ENCODE results near the gene KRT4.

KRT4 gene

DNA sequence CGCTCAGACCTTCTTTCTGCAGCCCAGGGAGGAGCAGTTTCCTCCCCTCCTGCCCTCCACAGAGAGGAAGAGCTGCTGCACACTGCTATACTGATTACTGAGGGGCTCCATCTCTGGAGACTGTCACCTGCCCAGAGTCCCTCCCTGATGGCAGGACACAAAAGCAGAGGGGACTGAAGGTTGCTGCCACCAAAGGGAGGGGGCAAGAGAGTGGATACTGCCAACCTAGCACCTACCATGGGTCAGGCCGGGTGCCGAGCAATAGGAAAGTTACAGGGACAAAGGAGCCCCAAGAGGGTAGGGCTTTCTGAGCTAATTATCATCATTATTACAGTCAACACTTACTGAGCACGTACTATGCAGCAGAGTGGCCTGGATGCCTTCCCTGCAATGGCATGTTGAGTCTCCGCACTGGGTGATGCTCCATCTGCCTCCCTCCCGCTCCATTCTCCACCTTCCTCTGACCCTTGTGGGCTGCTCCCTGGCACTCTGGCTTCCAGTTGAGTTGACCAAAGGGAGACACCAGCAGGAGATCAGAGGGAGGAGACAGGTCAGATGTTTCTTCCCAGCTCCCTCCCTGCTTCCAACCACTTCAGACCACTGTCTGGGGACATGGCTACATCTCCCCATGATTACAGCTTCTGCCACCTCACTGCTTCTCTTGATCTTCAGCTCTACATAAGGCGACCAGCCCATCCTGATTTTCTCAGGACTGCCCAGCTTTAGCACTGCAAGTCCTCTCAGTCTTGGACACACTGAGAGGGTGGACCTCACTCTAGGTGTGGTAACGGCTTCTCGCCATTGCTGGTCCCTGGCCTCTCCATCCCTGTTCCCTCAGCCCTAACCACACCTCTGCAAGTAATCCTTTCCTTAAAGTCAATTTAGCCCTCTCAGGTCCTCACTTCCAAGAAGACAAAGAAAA is 22.8 kb upstream of the KRT4 start:
- no peak for DNase-seq (ENCODE audit: low spot score)

DNA sequence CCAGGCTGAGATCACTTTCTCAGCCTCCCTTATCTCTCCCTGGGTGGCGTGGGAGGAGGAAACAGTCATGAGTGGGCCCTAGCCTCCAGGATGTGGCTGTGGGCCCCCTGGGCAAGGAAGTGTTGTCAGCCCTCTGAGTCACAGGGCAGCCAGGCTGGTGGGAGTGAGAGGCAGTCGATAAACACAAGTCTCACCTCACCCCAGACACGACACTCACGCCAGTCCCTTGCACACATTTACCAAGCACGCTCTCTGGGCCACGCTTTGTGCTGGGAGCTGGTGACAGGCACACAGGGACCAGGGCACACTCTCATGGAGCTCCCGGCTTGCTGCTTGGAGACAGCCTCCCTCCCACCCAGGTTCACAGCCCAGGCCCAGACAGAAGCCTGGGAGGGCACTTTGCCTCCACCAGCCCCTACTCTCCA is 22.1 kb upstream of the KRT4 start:
- DNase-seq (ENCODE audit: low spot score) = no peak

DNA sequence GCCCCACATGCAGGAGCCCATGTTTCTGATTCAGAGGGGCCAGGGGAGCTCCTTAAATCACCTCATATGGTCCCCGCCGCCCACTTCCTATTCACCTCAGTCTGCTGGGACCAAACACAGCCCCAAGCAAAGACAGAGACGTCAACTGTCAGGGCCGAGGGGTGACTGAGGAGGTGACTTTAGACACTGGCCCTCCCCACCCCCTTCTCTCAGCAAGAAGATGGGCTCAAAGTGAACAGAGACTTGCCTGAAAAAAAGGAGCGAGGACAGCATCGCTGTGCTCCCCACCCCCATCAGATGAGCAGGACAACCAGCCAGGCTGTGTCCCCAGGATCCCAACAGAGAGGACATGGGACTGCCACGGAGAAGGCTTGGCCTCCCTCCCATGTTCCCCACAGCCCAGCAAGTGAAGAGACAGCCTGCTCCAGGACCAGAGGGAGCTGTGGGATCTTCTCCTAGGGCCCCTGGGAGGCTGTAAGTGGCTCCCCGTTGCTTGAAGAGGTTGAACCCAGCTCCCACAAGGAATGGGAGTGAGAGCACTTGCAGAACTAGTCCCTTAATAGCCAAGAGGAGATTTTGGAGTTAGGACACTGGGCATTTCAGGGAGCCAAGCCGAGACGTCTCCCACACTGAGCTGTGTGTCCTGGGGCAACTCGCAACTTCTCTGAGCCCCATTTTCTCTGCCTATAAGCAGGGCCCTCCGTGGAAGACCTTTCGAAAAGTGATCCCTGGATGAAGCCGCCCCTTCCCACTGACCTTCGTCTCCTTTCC is 21.5 kb upstream of the KRT4 start:
- no peak for DNase-seq (ENCODE audit: low spot score)

DNA sequence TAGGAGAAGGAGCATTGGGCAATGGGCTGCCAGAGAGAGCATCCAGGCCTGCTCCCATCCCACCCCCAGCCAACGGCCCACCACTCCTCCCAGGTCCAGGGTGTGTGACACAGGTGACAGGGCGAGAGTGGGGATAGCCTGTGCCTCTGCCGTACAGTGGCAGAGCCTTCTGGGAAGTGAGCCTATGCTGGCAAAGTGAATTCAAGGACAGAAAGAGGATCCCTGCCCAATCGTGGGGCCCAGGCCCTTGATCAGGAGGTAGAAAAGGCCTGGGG is 20.7 kb upstream of the KRT4 start:
- DNase-seq (ENCODE audit: low spot score) = no peak

DNA sequence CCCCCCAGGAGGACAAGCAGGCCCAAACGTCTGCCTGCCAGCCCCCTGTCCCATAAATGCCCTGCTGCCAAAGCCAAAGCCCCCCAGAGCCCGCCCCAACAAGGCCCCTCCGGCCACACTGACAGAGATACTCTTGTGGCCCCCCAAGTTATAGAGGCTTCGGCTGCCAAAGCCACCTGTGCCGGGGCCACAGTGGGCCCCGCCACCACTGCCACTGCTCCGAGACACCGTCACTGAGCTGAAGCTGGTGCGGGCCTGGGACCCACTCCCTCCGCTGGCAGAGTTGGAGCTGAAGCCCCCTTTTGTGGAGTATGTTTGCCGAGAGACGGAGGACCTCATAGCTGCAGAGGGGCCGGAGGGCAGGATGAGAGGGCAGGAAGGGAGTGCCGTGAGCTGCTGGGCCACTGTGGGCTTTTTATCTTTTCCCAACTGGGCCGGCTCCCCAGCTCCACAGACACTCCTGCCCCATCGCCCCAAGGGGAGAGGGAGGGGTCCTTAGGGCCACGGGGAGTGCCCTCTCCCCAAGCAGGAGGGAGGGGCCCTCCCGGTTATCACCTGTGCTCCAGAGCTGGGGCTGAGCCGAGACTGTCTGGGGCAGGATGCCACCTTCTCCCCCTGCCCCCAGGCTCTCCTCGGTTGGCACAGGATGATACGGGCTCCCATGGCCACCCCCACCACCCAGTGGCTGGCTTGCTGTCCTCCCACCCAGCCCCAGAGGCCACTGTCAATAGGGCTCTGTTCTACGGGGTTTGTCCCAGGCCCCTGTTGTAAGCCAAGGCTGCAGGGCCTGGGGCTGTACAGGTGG is 20.2 kb upstream of the KRT4 start, which contains the start of gene KRT79:
Gene KRT79 (minus strand): TSS at position 390 of the 805 bp plus-strand sequence. CDS start 51 bp downstream, at position 339.
- no peak for DNase-seq (ENCODE audit: low spot score)

DNA sequence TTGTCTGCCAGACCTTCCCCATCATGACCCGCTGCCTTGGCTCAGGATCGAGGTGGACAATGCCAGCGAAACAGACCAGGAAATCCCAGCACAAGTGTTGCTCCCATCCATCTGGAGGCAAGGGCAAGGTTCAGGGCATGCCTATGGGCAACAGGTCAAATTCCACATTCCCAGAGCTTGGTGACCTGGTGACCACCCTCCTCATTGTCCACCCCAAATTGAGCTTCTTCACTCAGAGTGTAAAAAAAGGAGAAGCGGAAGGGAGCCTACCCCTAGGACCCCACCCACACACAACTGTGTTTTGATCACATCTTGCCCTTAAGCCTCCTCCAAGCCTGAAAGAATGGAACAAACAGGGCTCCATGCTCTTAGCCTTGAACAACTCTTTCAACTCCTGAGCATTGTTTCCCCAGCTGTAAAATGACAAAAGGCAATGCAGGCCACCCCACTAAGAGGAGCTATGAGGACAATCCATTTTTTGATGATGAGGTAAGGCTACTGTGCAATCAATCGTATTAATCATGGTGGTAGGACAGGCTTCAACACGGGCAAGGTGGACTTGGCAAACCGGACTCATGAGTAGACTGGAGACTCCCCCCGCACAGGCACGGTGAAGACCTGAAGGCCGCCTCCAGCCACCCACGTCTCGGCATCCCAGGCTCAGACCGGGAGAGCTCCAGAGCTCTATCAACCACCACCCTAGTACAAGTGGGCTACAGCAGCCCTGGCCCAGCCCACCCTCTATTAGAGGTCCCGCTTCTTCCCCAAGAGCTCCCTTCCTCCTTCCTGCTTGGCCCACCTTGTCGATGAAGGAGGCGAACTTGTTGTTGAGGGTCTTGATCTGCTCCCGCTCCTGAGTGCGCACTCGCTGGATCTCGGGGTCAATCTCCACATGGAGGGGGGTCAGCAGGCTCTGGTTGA is 19.3 kb upstream of the KRT4 start:
- DNase-seq (ENCODE audit: low spot score) = no peak

DNA sequence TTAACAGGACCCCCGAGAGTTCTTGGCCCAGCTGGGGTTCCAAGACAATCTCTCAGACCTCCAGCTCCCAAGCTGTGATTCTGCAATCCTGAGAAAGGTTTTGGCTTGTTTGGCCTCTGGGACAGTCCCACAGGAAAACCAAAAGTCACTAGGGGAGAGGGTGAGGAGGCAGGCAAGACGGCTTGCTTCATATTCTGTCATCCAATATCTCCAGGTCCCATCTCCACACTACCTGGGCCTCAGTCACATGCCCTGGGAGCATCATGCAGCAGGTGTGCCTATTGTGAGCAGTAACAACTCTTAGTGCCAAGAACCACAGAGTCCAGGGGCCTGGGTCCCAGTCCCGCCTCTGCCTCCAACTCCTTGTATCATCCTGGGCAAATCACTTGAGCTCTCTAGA is 18.5 kb upstream of the KRT4 start:
- no peak for DNase-seq (ENCODE audit: low spot score)

DNA sequence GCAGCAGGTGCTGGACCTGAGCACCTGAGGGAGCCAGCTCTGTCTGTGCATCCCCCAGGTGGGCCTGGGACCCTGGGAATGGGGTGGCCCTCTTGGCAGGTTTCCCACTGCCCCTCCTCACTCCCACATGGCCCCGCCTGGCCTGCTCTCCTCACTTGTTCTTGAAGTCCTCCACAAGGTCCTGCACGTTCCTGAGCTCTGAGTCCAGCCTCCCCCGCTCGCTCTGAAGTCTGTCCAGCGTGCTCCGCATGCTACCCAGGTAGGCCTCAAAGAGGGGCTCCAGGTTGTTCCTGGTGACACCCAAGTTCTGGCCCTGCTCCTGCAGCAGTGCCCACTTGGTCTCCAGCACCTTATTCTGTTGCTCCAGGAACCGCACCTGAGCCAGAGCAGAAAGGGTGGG is 17.3 kb upstream of the KRT4 start:
- no peak for DNase-seq (ENCODE audit: low spot score)

DNA sequence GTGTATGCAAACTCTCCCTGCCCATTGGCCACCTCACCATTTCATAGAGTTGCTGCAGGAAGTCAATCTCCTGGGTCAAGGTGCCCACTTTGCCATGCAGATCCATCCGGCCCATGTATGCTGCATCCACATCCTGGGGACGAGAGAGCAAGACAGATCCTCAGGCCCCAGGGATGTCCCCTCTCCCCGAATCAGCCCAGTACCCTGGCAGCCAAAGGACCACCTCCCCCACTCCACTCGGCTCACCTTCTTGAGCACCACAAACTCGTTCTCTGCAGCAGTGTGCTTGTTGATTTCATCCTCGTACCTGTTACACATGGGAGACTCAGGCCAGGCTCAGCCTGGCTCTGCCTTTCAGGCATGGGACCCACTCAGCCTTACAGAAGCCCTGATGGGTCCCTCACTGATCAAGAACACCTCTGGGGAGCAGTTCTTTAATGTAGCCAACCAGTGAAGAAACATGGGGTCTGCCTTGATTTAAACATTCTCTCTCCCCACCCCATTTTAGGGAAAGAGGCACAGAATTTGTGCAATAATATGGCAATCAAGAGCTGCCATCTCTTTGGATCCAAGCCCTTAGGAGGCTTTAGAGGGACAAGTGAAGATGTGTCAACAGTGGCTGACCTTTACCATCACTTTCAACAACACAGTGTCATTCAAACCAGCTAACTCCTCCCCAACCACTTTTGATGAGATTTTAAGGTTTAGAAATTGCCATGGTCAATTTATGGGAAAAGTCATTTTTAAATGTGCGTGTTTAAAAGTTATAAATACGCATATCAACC is 16.3 kb upstream of the KRT4 start:
- no peak for DNase-seq (ENCODE audit: low spot score)

DNA sequence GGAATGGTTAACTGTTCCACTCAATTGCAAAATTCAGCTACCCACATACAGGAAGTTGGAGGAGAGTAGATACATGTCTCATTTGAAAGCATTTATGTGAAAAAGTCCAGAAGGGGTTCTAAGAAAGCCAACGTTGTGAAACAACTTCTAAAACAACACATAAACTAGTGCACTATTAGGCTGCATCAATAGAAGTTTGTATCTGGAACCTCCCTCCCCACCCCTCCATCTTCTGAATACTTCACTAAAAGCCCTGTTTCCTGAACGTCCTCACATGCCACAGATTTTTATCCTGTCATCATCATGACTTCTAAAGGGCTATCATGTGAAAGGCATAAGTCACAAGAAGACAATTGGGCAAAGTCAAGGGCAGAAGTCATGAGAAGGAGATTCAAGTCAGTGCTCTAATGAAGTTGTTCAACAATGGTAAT is 14.7 kb upstream of the KRT4 start:
- no peak for DNase-seq (ENCODE audit: low spot score)

DNA sequence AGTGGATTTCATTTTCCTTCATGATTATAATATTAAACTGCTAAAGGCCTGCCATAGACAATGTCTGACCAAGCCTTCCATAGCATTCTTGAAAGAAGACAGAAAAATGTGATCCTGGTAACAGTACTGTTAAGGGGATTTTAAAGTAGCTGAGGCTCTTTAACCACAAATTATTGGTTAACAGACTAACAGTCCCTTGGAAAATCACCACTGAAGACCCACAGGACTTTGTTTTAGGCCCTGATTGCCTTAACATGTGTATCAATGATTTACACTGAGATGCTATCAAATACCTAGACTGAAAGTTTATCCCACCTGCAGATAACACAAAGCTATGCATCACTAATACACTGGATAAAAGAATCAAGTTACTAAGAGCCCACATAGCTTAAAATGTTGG is 14.2 kb upstream of the KRT4 start:
- DNase-seq (ENCODE audit: low spot score) = no peak

DNA sequence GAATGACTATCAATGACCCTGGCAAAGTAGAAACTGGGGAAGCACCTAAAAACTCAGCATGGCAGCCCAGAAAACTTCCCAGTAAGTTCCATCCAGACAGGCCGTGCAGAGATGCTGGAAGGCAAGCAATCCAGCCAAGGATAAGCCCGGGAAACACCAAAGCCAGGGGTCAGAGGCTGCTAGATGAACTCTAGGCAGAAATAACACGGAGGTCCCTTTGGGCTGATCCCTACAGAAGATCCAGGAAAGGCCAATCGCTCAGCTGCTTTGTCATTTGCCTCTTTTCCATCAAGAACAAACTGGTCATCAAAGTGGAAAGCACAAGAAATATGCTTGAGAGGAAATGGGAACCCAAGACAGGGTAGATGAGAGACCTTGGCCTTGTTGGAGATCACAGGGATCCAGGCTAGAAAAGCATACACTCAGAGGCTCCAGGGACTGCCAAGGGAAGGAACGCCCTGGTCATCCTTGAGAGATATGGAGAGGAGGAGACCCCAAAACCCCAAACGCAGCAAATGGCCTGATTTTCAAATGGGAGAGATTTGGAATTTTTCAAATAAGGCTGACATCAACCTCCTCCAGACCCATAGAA is 13.7 kb upstream of the KRT4 start:
- no peak for DNase-seq (ENCODE audit: low spot score)

DNA sequence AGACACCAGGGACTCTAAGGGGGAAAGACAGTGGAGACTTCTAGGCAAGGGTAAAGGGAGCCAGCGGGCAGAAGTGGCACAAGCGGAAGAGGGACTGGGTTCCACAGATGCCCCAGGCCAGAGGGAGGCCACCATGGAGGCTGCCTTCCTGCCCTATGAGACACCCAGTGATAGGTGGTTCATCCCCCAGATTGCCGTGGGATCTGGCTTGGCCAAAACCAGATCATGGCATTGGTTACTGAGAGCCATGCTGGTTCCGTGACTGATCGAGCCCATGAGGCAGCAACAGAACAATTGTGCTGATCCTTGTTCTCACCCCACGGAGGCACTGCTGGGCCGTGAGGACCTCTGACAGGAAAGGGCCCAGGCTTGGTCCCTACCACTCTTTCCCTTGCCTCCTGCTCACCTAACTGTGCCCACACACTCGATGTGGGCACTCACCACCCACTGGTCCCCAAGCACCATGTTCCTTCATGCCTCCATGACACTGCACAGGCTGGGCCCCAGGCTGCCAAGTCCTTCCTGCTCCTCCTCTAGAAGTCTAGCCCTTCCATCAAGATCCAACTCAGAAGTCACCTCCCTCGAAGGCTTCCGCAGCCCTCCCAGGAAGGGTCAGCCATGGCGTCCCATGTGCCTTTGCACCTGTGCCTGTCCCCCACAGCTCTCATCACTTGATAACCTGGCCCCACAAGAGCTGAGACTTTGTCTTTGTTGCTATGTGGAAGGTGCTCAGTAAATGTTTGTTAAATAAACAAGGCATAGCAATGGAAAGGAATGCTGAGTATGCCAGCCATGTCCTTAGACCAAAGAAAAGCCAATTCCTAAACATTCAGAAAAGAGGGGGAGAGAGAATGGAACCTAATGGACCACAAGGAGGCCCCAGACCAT is 12.9 kb upstream of the KRT4 start:
- DNase-seq (ENCODE audit: low spot score) = no peak

DNA sequence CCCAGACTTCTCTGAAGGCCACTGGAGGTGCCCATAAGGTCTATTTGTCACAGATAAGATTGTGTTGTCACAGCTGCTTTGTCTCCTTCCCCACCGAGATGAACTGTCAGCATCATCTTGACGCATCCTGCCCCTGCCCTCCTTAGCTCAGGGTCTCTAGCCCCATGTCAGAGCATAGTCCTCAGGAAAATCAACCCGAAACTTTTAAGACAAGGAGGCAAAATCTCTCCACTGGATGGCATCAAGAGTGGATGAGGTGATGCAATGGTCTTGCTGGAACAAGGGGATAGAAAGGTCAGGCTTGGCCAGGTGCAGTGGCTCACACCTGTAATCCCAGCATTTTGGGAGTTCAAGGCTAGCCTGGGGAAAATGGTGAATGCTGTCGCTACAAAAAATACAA is 12.0 kb upstream of the KRT4 start:
- no peak for DNase-seq (ENCODE audit: low spot score)

DNA sequence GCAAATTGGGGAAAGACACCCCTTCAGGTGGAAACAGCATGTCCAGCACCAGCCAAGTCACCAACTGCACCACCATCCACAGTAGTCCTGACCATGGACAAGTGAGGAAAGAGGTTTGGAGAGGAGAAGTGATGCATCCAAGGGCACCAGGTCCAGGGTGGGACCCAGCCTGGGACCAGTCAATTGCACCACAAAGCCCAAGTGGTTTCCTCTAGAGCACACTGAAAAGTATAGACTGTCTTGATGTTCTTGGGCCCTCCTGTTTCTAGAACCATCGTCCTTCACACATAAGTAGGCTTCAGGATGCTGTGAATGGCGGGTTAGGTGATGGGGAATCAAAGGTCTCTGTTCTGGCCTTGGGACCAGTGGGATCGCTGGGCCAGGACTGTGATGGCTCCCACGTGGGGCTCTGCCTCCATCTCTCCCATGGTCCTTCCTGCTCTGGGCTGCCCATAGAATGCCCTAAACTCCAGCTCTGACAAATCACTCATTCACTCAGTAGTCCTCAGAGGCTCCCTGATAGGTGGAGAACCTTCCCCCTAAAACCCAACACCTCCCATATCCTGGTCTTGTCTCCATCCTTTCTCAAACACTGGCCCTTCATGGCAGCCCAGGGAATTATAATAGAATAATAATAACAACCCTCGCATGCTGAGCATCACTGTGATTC is 11.0 kb upstream of the KRT4 start:
- DNase-seq (ENCODE audit: low spot score) = no peak

DNA sequence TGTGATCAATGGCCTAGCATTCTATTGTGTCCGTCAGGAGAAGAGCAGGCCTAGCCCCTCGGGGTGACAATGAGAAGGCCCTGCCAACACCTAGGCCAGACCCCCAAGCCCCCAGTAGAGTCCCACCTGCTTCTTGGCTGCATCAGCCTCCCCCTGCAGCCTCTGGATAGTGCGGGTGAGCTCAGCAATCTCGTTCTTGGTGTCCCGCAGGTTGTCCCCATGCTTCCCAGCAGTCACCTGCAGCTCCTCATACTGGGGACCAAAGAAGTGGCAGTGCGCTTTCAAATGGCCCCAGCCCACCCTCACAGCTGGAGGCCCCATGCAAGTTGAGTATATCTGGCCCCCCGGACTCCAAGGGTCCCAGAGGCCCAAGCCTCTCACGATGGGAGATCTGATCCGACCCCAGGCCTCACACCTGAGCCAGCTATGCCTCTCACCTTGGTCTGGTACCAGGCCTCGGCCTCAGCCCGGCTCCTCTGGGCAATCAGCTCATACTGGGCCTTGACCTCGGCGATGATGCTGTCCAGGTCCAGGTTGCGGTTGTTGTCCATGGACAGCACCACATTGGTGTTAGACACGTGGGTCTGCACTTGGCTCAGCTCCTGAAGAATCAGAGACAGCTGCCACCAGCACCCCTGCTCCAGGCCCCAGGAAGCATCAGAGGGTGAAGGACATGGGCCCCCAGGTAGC is 10.0 kb upstream of the KRT4 start:
- DNase-seq (ENCODE audit: low spot score) = no peak

DNA sequence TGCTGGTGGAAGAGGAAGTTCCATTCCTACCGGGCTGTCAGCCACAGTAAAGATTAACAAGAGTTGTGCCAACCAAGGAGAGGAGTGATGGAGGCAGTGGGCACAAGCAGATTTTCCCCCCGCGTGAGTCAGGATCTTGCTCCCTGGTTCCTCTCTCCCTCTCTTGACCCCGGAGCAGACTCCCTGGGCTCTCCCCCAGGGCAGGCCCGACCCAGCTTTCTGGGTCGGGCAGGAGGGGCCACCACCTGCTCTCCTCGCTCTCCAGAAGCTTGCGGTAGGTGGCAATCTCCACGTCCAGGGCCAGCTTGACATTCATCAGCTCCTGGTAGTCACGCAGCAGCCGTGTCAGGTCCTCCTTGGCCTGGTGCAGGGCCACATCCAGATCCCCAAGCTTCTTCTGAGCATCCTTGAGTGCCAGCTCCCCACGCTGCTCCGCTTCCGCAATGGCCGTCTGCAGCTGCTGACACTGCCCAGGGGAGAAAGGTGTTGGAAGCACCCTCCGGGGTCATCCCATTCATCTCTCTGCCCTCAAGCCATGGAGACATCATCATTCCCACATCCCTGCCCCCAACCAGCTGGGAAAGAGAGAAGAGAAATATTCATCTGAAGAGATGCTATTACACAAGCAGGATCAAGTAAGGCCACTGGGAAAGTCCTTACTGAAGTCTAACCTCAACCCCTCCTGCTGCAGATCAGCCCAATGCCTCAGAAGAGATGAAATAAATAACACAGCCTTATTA is 9.0 kb upstream of the KRT4 start:
- no peak for DNase-seq (ENCODE audit: low spot score)

All from D341Med (cell line).